B cell (primary cell): ENCODE measurements around the gene TCEAL6. TPM values are rescaled to one million over a fixed set of nuclear protein-coding genes. Genes with fewer than 3 reads are reported as not detected.
"Not testable (repeated sequence)": the region's sequence is repeated elsewhere in the genome, so short reads cannot be mapped to it uniquely, and the experiment has no call there.

Experiments
- ATAC-seq: fragments of 200-7000 bp; cut with Tn5 transposase; one replicate; pipeline ENCODE4 v1.10.0; 2021; ENCODE audit warnings: low read depth, mild to moderate bottlenecking, moderate number of reproducible peaks, moderate library complexity
- CTCF ChIA-PET: fragments of 350-600 bp; sonication (Branson Sonifier 250); formaldehyde crosslinking; loops from one replicate; lab custom pipeline; 2021; ENCODE audit warnings: antibody characterized with exemption, inconsistent platforms; lab: Charles Lee
- POLR2A ChIA-PET: fragments of 350-600 bp; sonication (Branson Sonifier 250); formaldehyde crosslinking; loops from one replicate; lab custom pipeline; 2021; ENCODE audit warnings: antibody characterized with exemption; lab: Charles Lee
- DNase-seq: peaks from one replicate; pipeline ENCODE4 v3.0.0; 2013
- H2AFZ ChIP-seq: 2 replicates; pipeline ENCODE4 v1.6.1; 2012; ENCODE audit warnings: mild to moderate bottlenecking, low read depth, low read length; ENCODE audit not compliant: insufficient read depth, poor library complexity, severe bottlenecking
- H3K27ac ChIP-seq, 2 donors: 1 replicate in 1 of 2; 2 replicates in 1 of 2; pipeline ENCODE4 v1.5.1; 2012 to 2013; ENCODE audit warnings: low read length in 2 of 2, mild to moderate bottlenecking in 2 of 2, moderate library complexity in 1 of 2
- H3K27me3 ChIP-seq, 4 experiments: fragments of 200-600 bp in 1 of 4; sonication (generic) in 1 of 4; replicated peaks in 1 of 4; 1 replicate in 2 of 4; 2 replicates in 2 of 4; pipeline versions ENCODE4 v1.6.1 to v1.7.0; 2013 to 2016; ENCODE audit warnings: low read length in 3 of 4, mild to moderate bottlenecking in 2 of 4, mixed read lengths in 1 of 4, moderate library complexity in 1 of 4; ENCODE audit not compliant: insufficient read depth in 4 of 4, control insufficient read depth in 3 of 4; ENCODE audit errors: control extremely low read depth in 1 of 4
- H3K36me3 ChIP-seq, 2 experiments: replicated peaks in 1 of 2; 1 replicate in 1 of 2; 2 replicates in 1 of 2; pipeline versions ENCODE4 v1.6.1 to v1.7.1; 2013; ENCODE audit warnings: low read length in 1 of 2; ENCODE audit not compliant: insufficient read depth in 2 of 2, control insufficient read depth in 1 of 2; ENCODE audit errors: control extremely low read depth in 1 of 2, extremely low read depth in 1 of 2
- H3K4me1 ChIP-seq, 2 donors: fragments of 200-600 bp in 1 of 2; sonication (generic) in 1 of 2; 1 replicate in 1 of 2; 2 replicates in 1 of 2; pipeline versions ENCODE4 v1.5.1 to v1.6.1; 2013 to 2017; ENCODE audit warnings: low read length in 2 of 2; ENCODE audit not compliant: control insufficient read depth in 2 of 2, insufficient read depth in 2 of 2
- H3K4me2 ChIP-seq: replicated peaks from 2 replicates; pipeline ENCODE3; 2012; ENCODE audit warnings: mild to moderate bottlenecking, low read depth, low read length; ENCODE audit not compliant: poor library complexity, severe bottlenecking
- H3K4me3 ChIP-seq, 5 experiments: fragments of 200-600 bp in 1 of 5; sonication (generic) in 1 of 5; 1 replicate in 3 of 5; 2 replicates in 2 of 5; pipeline versions ENCODE4 v1.5.1 to v1.7.0; 2011 to 2016; ENCODE audit warnings: low read length in 4 of 5, mild to moderate bottlenecking in 4 of 5, low read depth in 2 of 5, control low read depth in 1 of 5, moderate library complexity in 1 of 5; ENCODE audit not compliant: insufficient read depth in 1 of 5; ENCODE audit errors: control extremely low read depth in 1 of 5, extremely low read depth in 1 of 5
- H3K79me2 ChIP-seq: fragments of 200-600 bp; sonication (generic); one replicate; pipeline ENCODE4 v1.6.0; 2016; ENCODE audit warnings: low read length; ENCODE audit not compliant: control insufficient read depth, insufficient read depth
- H3K9ac ChIP-seq: fragments of 200-600 bp; sonication (generic); 2 replicates; pipeline ENCODE4 v1.6.1; 2017; ENCODE audit warnings: mild to moderate bottlenecking, low read length, moderate library complexity
- H3K9me3 ChIP-seq, 3 donors: one replicate each; pipeline versions ENCODE4 v1.6.1 to v1.7.1; 2013; ENCODE audit warnings: low read length in 2 of 3; ENCODE audit not compliant: control insufficient read depth in 2 of 3, insufficient read depth in 1 of 3; ENCODE audit errors: control extremely low read depth in 1 of 3
- H4K20me1 ChIP-seq: 2 replicates; pipeline ENCODE4 v1.6.0; 2012; ENCODE audit warnings: mild to moderate bottlenecking, low read length; ENCODE audit not compliant: insufficient read depth, control insufficient read depth, poor library complexity, severe bottlenecking
- H3K27ac Mint-ChIP-seq: one replicate; pipeline ENCODE4 v1.8.0; 2021; ENCODE audit warnings: mixed read lengths
- H3K27me3 Mint-ChIP-seq: one replicate; pipeline ENCODE4 v1.8.0; 2021; ENCODE audit warnings: mixed read lengths
- H3K4me1 Mint-ChIP-seq: one replicate; pipeline ENCODE4 v1.8.0; 2021; ENCODE audit warnings: mixed read lengths
- H3K4me3 Mint-ChIP-seq: one replicate; pipeline ENCODE4 v1.8.0; 2021; ENCODE audit warnings: mixed read lengths
- H3K9me3 Mint-ChIP-seq: one replicate; pipeline ENCODE4 v1.8.0; 2022; ENCODE audit warnings: mixed read lengths; ENCODE audit not compliant: insufficient read depth
- EZH2 ChIP-seq: IDR thresholded peaks from 2 replicates; pipeline ENCODE4 v1.6.1; 2012; ENCODE audit warnings: borderline replicate concordance, low read depth, mild to moderate bottlenecking, moderate library complexity, low read length; ENCODE audit not compliant: insufficient read depth, poor library complexity, severe bottlenecking
- WGBS: methylation state at CpG from one replicate; pipeline ENCODE4 v1.1.5; 2013; ENCODE audit warnings: missing lambda C conversion rate; ENCODE audit not compliant: insufficient coverage; 5-methylcytosine and 5-hydroxymethylcytosine counted together
- intact Hi-C: fragments of 100-400 bp; cut with micrococcal nuclease; formaldehyde crosslinking; loops from one replicate; pipeline ENCODE4 v1.10.0; 2022
- polyA minus RNA-seq: library from RNA; depleted of rRNA, polyadenylated mRNA; stranded (reverse); fragments of >200 nt; gene quantifications from 2 replicates; pipeline ENCODE4 v1.2.3, GENCODE V29; 2012
- polyA plus RNA-seq: library from polyadenylated mRNA; depleted of rRNA; stranded (reverse); fragments of >200 nt; gene quantifications from 2 replicates; pipeline ENCODE4 v1.2.3, GENCODE V29; 2012
- total RNA-seq, 2 donors: library from RNA; stranded (reverse); fragments of 120-200 nt in 1 of 2; gene quantifications; 1 replicate in 1 of 2; 2 replicates in 1 of 2; pipeline versions ENCODE4 v1.2.3 to v1.2.4, GENCODE V29; 2013 to 2022
- TF ChIP-seq, protein P1 (sequence below): fragments of 200-600 bp; IDR thresholded peaks from one replicate; pipeline ENCODE4 v1.8.0; 2022; ENCODE audit warnings: antibody characterized with exemption, mild to moderate bottlenecking

TCEAL6 gene
- total RNA-seq (not detected in 2 replicates), polyA plus RNA-seq (not detected in 2 replicates), polyA minus RNA-seq (not detected in 2 replicates)
- total RNA-seq (2013), result not detected

DNA sequence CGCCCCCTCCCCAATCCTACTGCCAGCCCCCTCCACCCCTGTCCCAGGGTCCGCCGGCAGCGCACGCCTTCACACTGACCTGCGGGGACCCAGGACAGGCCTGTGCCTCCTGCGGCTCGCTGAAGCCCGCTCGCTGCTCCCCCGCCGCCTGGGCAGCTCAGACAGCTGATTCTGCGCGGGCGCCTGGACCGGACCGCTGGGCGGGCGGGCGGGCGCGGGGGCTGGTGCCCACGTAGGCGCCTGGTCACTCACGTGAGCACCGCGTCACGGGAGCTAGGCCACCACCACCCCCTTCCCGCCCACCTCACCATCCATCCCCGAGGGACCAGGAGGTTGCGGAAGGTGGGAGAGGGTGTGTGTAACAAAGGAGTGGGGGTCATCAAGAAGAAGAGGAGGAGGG is at the start of gene TCEAL6:
Gene TCEAL6 (minus strand): TSS at position 208 of the 400 bp plus-strand sequence.
- WGBS, result no CpG with 5 or more reads among the region's 31 CpGs
- H3K4me2 ChIP-seq, POLR2A ChIA-PET, H3K27ac Mint-ChIP-seq, H3K4me3 ChIP-seq, H3K9me3 ChIP-seq, ATAC-seq, H3K4me1 Mint-ChIP-seq, H4K20me1 ChIP-seq, H3K4me1 ChIP-seq, H3K27ac ChIP-seq, DNase-seq, H3K9ac ChIP-seq, H3K9me3 Mint-ChIP-seq, H3K27me3 ChIP-seq, H3K4me3 Mint-ChIP-seq, H3K79me2 ChIP-seq, H2AFZ ChIP-seq, CTCF ChIA-PET, H3K36me3 ChIP-seq, intact Hi-C loops: not testable (repeated sequence)
- peaks cover 18% of the 10 kb centered on the region for H3K27me3 Mint-ChIP-seq

DNA sequence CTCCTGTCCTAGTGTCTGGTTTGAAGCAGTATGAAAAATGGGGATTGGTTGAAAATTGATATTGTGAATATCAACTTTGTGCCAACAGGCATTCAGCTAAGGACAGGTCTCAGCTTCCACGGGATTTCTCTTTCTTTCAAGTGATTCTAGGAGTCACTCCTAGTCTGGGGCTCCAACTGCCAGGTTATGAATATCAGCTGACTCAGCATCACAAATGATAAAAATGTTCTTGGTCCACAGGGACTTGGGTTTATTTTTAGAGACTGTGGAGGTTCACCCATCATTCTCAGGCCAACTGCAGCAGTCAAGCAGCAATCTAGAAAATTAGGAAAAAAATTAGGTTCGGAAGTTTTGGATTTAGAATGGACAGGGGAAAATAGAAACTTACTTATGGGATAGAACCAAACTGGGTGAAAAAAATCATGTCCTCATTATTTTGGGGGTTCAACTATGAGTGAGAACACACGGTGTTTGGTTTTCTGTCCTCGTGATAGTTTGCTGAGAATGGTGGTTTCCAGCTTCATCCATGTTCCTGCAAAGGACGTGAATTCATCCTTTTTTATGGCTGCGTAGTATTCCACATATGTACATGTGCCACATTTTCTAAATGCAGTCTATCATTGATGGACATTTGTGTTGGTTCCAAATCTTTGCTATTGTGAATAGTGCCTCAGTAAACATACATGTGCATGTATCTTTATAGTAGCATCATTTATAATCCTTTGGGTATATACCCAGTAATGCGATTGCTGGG is 43.9 kb upstream of the TCEAL6 start:
- H3K4me3 Mint-ChIP-seq, result no peak overlapping the region
- no CpG with 5 or more reads among the region's 7 CpGs for WGBS
- Histone ChIP-seq H3K27me3 (no peaks in the 10 kb centered on the region), H4K20me1 (no peaks in the 10 kb centered on the region), H3K9me3 (peaks cover 0 to under 1% (median 0%) of the 10 kb centered on the region in 3 donors), H3K36me3 (no peaks in the 10 kb centered on the region), H3K9ac (no peak overlapping the region), H3K79me2 (no peaks in the 10 kb centered on the region), H3K4me1 (no peaks in the 10 kb centered on the region), H3K4me3 (no peak overlapping the region), H2AFZ (no peak overlapping the region), H3K27ac (no peak overlapping the region), H3K4me2 (no peak overlapping the region)
- TF ChIP-seq EZH2, result no peak
- TF ChIP-seq, protein P1, sequence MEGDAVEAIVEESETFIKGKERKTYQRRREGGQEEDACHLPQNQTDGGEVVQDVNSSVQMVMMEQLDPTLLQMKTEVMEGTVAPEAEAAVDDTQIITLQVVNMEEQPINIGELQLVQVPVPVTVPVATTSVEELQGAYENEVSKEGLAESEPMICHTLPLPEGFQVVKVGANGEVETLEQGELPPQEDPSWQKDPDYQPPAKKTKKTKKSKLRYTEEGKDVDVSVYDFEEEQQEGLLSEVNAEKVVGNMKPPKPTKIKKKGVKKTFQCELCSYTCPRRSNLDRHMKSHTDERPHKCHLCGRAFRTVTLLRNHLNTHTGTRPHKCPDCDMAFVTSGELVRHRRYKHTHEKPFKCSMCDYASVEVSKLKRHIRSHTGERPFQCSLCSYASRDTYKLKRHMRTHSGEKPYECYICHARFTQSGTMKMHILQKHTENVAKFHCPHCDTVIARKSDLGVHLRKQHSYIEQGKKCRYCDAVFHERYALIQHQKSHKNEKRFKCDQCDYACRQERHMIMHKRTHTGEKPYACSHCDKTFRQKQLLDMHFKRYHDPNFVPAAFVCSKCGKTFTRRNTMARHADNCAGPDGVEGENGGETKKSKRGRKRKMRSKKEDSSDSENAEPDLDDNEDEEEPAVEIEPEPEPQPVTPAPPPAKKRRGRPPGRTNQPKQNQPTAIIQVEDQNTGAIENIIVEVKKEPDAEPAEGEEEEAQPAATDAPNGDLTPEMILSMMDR, result no peak
- DNase-seq (no peak), ATAC-seq (no peak)
- H3K4me1 Mint-ChIP-seq, result no peaks in the 10 kb centered on the region
- no peak overlapping the region for H3K27ac Mint-ChIP-seq
- H3K9me3 Mint-ChIP-seq, result no peaks in the 10 kb centered on the region
- CTCF ChIA-PET, result no interaction called here
- POLR2A ChIA-PET, result no interaction called here
- H3K27me3 Mint-ChIP-seq, result no peaks in the 10 kb centered on the region
- intact Hi-C loops, result no loop called here
